ENCODE data around the gene CROCC2. TPM values are rescaled to one million over a fixed set of nuclear protein-coding genes. Genes with fewer than 3 reads are reported as not detected.

CROCC2 gene
- total and polyA plus RNA-seq, 2 of the 13 experiments (the other 11 are each of a cell fraction or from before 2014, with no cell fraction given), result not detected

DNA sequence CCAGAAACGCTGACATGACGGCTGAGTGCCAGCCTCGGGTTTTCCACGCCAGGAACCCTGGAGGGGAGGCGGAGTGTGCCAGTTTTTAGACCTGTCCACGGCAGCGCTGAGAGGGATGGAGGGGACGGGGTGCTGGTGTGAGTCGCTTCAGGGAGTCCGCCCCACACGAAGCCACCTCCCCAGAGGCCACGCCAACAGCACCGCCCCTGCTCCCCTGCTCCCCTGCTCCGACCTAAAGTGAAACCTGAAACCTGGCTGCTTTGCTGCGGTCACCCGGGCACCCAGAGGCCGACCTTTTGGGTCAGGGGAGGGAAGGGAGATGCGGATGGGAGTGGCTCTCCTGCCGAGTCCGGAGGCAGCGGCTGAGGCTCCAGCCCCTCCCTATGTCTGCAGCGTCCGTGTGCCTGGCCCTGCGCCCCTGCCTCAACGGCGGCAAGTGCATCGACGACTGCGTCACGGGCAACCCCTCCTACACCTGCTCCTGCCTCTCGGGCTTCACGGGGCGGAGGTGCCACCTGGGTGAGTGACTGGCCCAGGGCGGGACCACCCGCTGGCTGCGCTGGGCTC lies 130.3 kb downstream of the CROCC2 start (continued):
- TF ChIP-seq, protein P1, sequence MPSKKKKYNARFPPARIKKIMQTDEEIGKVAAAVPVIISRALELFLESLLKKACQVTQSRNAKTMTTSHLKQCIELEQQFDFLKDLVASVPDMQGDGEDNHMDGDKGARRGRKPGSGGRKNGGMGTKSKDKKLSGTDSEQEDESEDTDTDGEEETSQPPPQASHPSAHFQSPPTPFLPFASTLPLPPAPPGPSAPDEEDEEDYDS (CRISPR knock-in tag; IDR thresholded peaks at IDR 0.05), result no peak
- 0 out of 2 replicates have a peak, but pooled peaks have one; percentile 19 for TF ChIP-seq ZFY (CRISPR knock-in tag; IDR thresholded peaks at IDR 0.05)
- TF ChIP-seq RFX5 (IDR thresholded peaks at IDR 0.05; ENCODE audit: low read depth, low read length), result no peak
- TF ChIP-seq ZNF101 (CRISPR knock-in tag; IDR thresholded peaks at IDR 0.05; ENCODE audit: borderline replicate concordance, low read depth), result no peak
- no peak for TF ChIP-seq SRY (CRISPR knock-in tag; IDR thresholded peaks at IDR 0.05)
- TF ChIP-seq, protein P2, sequence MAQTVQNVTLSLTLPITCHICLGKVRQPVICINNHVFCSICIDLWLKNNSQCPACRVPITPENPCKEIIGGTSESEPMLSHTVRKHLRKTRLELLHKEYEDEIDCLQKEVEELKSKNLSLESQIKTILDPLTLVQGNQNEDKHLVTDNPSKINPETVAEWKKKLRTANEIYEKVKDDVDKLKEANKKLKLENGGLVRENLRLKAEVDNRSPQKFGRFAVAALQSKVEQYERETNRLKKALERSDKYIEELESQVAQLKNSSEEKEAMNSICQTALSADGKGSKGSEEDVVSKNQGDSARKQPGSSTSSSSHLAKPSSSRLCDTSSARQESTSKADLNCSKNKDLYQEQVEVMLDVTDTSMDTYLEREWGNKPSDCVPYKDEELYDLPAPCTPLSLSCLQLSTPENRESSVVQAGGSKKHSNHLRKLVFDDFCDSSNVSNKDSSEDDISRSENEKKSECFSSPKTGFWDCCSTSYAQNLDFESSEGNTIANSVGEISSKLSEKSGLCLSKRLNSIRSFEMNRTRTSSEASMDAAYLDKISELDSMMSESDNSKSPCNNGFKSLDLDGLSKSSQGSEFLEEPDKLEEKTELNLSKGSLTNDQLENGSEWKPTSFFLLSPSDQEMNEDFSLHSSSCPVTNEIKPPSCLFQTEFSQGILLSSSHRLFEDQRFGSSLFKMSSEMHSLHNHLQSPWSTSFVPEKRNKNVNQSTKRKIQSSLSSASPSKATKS (CRISPR knock-in tag; IDR thresholded peaks at IDR 0.05), result no peak
- no peak for TF ChIP-seq ATRX (CRISPR knock-in tag; IDR thresholded peaks at IDR 0.05; ENCODE audit: borderline replicate concordance)
- no peak for TF ChIP-seq MEIS1 (CRISPR knock-in tag; IDR thresholded peaks at IDR 0.05; ENCODE audit: borderline replicate concordance)
- TF ChIP-seq ONECUT2 (CRISPR knock-in tag; IDR thresholded peaks at IDR 0.05), result no peak
- TF ChIP-seq ZNF547 (CRISPR knock-in tag; IDR thresholded peaks at IDR 0.05), result no peak
- TF ChIP-seq ZNF782 (CRISPR knock-in tag; IDR thresholded peaks at IDR 0.05; ENCODE audit: borderline replicate concordance), result no peak
- TF ChIP-seq ZNF781 (CRISPR knock-in tag; IDR thresholded peaks at IDR 0.05; ENCODE audit: borderline replicate concordance, not compliant biosample characterization), result no peak
- TF ChIP-seq, protein P3, sequence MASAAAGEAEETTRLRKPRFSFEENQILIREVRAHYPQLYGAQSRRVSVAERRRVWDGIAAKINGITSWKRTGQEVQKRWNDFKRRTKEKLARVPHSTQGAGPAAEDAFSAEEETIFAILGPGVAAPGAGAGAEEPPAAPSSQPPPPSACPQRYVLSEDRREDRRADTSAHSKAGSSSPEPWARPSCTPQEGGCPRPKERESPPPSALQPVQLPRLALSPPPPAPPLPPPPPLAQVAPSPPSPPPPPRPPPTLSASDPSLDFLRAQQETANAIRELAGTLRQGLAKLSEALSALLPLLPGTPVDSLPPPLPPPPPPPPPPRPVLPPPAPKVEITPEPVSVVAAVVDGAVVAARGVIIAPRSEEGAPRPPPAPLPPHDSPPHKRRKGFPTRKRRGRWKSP (CRISPR knock-in tag; IDR thresholded peaks at IDR 0.05), result no peak
- no peak for TF ChIP-seq HMG20B (CRISPR knock-in tag; conservative IDR thresholded peaks at IDR 0.05)
- TF ChIP-seq, protein P4, sequence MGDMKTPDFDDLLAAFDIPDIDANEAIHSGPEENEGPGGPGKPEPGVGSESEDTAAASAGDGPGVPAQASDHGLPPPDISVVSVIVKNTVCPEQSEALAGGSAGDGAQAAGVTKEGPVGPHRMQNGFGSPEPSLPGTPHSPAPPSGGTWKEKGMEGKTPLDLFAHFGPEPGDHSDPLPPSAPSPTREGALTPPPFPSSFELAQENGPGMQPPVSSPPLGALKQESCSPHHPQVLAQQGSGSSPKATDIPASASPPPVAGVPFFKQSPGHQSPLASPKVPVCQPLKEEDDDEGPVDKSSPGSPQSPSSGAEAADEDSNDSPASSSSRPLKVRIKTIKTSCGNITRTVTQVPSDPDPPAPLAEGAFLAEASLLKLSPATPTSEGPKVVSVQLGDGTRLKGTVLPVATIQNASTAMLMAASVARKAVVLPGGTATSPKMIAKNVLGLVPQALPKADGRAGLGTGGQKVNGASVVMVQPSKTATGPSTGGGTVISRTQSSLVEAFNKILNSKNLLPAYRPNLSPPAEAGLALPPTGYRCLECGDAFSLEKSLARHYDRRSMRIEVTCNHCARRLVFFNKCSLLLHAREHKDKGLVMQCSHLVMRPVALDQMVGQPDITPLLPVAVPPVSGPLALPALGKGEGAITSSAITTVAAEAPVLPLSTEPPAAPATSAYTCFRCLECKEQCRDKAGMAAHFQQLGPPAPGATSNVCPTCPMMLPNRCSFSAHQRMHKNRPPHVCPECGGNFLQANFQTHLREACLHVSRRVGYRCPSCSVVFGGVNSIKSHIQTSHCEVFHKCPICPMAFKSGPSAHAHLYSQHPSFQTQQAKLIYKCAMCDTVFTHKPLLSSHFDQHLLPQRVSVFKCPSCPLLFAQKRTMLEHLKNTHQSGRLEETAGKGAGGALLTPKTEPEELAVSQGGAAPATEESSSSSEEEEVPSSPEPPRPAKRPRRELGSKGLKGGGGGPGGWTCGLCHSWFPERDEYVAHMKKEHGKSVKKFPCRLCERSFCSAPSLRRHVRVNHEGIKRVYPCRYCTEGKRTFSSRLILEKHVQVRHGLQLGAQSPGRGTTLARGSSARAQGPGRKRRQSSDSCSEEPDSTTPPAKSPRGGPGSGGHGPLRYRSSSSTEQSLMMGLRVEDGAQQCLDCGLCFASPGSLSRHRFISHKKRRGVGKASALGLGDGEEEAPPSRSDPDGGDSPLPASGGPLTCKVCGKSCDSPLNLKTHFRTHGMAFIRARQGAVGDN (CRISPR knock-in tag; IDR thresholded peaks at IDR 0.05), result peak; percentile 22; the same call in 1 of the 2 replicates
- TF ChIP-seq, protein P5, sequence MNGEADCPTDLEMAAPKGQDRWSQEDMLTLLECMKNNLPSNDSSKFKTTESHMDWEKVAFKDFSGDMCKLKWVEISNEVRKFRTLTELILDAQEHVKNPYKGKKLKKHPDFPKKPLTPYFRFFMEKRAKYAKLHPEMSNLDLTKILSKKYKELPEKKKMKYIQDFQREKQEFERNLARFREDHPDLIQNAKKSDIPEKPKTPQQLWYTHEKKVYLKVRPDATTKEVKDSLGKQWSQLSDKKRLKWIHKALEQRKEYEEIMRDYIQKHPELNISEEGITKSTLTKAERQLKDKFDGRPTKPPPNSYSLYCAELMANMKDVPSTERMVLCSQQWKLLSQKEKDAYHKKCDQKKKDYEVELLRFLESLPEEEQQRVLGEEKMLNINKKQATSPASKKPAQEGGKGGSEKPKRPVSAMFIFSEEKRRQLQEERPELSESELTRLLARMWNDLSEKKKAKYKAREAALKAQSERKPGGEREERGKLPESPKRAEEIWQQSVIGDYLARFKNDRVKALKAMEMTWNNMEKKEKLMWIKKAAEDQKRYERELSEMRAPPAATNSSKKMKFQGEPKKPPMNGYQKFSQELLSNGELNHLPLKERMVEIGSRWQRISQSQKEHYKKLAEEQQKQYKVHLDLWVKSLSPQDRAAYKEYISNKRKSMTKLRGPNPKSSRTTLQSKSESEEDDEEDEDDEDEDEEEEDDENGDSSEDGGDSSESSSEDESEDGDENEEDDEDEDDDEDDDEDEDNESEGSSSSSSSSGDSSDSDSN (CRISPR knock-in tag; IDR thresholded peaks at IDR 0.05), result peak; percentile 75; the same call in 1 of the 2 replicates
- TF ChIP-seq CHCHD3 (CRISPR knock-in tag; IDR thresholded peaks at IDR 0.05), result no peak
- no peak for TF ChIP-seq ZBTB3 (CRISPR knock-in tag; IDR thresholded peaks at IDR 0.05; ENCODE audit: borderline replicate concordance, low read depth)
- no peak for TF ChIP-seq TAF15 (IDR thresholded peaks at IDR 0.05; ENCODE audit: low read depth, low read length, poor library complexity, severe bottlenecking)

All from HepG2 (cell line).